NCI-H526 (cell line): Measurements from ENCODE around the gene ADAMTSL4.
"Not testable (repeated sequence)": the region's sequence is repeated elsewhere in the genome, so short reads cannot be mapped to it uniquely, and the experiment has no call there.

Experiments
- DNase-seq, 2 experiments: peaks; one replicate each; lab custom pipeline; 2025; lab: John Stamatoyannopoulos, UW

ADAMTSL4 gene

DNA sequence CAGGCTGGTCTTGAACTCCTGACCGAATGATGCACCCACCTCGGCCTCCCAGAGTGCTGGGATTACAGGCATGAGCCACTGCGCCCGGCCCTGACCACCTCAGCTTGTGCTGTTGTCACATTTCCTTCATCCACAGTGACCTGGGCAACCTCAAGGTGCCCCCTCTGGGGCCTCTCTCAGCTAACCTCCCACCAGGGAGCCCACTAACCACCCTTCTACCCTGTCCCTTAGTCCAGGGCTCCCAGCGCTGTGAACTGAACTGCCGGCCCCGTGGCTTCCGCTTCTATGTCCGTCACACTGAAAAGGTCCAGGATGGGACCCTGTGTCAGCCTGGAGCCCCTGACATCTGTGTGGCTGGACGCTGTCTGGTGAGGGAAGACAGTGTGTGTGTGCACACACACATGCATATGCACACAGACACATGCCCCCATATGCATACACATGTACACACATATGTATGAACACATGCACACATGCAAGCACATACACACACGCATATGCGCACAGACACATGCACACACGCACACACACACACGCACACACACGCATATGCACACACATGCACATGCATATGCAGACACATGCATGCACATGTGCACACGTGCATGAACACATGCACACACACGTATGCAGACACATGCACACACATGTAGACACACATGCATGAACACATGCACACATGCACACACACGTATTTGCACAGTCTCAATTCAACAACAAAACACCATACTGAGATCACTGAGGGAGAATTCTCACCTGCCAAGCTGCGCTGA lies 6.2 kb downstream of the ADAMTSL4 start:
- no peak for DNase-seq

GRCh38 chr1:150555971-150556865 lies 7.0 kb downstream of the ADAMTSL4 start:
- DNase-seq = no peak

- DNase-seq = no peak
Observed at GRCh38 chr1:150557065-150557600, 7.9 kb downstream of the ADAMTSL4 start.

GRCh38 chr1:150557813-150558212 lies 8.6 kb downstream of the ADAMTSL4 start:
- no peak for DNase-seq

DNA sequence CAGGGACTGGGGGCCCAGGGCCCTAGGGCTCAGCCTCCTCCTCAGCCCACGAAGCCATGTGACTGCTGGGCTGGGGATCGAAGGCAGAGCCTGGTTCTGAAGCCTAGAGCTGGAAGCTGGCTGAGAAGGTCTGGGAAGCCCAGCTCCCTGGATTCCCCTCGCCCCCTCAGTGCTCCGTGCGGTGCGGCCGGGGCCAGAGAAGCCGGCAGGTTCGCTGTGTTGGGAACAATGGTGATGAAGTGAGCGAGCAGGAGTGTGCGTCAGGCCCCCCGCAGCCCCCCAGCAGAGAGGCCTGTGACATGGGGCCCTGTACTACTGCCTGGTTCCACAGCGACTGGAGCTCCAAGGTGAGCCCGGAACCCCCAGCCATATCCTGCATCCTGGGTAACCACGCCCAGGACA lies 9.1 kb downstream of the ADAMTSL4 start:
- no peak for DNase-seq

DNA sequence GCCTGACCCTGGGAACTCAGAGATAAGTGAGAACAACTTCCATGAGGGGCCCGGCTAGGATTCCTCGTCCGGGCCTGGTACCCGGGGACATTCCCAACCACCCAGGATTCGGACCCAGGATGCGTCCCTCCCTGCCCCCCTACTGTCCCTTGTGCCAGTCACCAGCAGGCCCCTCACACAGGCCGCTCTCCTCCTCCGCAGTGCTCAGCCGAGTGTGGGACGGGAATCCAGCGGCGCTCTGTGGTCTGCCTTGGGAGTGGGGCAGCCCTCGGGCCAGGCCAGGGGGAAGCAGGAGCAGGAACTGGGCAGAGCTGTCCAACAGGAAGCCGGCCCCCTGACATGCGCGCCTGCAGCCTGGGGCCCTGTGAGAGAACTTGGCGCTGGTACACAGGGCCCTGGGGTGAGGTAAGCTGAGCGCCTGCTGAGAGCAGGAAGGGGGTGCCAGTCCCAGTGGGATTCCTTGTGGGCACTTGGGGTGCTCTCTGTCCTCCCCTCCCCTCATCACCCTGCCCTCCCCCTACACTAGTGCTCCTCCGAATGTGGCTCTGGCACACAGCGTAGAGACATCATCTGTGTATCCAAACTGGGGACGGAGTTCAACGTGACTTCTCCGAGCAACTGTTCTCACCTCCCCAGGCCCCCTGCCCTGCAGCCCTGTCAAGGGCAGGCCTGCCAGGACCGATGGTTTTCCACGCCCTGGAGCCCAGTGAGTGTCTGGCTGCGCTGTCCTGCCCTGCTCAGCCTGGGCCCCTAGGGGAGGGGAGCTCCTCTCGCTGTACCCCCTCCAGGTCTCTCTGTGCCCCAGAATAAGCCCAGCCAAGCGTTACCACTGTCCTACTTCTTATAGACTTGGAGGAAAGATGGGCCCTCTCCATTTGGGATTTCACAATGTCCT lies 9.8 kb downstream of the ADAMTSL4 start:
- DNase-seq = no peak

DNA sequence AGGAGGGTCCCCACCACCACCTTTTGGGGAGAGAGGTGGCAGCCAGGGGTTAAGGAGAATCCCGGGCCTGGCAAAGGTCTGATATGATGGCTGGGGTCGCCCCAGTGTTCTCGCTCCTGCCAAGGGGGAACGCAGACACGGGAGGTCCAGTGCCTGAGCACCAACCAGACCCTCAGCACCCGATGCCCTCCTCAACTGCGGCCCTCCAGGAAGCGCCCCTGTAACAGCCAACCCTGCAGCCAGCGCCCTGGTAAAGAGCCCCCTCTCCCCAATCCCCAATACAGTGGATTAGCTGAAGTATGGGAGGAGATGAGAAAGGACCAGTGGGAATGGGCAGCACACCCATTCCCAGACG lies 10.4 kb downstream of the ADAMTSL4 start:
- DNase-seq = no peak

GRCh38 chr1:150560011-150560438 lies 10.8 kb downstream of the ADAMTSL4 start:
- DNase-seq = peak; percentile 78 to 96

DNA sequence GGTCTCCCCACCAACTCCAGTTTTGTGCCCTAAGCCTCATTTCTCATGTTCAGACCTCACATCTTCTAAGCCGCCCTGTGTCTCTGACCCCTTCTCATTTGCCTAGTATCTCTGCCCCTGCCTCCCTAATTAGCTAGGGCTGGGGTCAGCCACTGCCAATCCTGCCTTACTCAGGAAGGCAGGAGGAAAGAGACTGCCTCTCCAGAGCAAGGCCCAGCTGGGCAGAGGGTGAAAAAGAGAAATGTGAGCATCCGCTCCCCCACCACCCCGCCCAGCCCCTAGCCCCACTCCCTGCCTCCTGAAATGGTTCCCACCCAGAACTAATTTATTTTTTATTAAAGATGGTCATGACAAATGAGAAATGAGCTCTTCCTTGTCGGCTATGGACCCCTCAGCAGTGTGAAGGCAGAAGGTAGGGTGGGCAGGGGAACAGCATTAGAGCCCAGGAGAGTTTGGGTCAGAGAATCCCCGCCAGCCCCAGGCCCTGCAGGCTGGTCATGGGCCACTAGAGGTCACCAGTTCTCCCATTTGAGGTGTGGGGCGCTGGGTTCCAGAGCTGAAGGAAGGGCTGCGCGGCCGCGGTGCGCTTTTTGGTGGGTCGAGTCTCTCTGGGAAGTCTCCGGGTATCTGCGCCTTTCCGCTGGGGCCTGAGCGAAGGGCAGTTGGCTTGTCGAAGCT lies 11.5 kb downstream of the ADAMTSL4 start:
- peak; percentile 97 to 99 for DNase-seq

- DNase-seq = peak; percentile 97 to 99
Observed at GRCh38 chr1:150561254-150561973, 12.2 kb downstream of the ADAMTSL4 start.

DNA sequence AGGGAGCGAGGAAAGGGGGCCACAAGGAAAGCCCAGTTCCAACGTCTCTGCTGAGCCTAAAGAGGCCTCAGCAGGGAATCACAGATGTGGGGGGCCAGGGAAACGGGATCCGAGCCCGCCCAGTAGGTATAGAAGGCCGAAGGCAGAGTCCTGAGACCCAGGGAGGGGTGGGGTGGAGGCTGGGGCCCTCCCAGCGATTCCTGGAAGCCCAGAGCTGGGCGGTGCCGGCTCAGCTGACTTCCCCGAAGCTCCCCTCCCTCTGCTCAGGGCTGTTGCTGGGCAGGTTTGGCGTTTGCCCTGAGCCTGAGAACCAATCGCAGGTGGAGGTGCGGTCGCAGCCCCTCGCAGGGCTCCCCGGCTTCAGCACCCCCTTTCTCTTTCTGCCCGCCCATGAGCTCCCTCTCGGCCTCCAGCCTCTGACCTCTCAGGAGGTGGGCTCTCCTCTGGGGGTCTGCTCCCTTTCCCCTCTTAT lies 12.8 kb downstream of the ADAMTSL4 start:
- peak; percentile 92 to 97 for DNase-seq

GRCh38 chr1:150562446-150563339 lies 13.5 kb downstream of the ADAMTSL4 start:
- peak in 1 of 2 experiments; percentile 77 for DNase-seq

DNA sequence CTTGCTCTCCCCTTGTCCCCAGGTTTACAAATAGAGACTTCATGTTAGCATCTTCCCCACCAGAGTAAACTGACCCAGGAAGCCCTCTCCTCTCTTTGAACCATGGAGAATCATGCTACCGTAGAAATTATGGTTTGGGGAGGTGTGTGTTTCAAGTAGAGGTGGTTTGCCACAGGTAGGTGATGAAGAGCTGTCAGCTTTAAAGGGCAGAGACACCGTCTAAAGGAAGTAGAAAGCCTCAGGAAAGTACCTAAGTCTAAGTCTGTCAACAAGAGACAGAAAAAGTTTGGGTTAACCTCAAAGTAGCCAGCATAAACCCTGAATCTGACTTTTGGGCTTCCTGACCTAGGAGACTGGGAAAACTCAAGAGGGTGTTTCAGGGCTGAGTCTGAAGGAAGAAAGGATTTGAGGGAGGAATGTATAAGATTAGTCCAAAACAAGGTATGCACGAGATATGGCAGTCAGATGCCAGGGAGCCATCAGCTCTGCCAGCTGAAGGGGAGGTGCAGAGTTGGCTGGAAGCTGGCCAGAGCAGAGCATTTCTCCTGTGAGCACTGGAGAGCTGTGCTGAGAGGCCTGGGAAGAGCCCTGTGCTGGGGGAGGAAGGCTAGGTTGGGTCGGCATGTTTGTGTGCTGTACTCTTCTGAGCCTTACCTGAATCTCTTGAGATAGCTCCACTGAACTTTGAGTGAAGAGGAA lies 14.3 kb downstream of the ADAMTSL4 start:
- DNase-seq = no peak

DNA sequence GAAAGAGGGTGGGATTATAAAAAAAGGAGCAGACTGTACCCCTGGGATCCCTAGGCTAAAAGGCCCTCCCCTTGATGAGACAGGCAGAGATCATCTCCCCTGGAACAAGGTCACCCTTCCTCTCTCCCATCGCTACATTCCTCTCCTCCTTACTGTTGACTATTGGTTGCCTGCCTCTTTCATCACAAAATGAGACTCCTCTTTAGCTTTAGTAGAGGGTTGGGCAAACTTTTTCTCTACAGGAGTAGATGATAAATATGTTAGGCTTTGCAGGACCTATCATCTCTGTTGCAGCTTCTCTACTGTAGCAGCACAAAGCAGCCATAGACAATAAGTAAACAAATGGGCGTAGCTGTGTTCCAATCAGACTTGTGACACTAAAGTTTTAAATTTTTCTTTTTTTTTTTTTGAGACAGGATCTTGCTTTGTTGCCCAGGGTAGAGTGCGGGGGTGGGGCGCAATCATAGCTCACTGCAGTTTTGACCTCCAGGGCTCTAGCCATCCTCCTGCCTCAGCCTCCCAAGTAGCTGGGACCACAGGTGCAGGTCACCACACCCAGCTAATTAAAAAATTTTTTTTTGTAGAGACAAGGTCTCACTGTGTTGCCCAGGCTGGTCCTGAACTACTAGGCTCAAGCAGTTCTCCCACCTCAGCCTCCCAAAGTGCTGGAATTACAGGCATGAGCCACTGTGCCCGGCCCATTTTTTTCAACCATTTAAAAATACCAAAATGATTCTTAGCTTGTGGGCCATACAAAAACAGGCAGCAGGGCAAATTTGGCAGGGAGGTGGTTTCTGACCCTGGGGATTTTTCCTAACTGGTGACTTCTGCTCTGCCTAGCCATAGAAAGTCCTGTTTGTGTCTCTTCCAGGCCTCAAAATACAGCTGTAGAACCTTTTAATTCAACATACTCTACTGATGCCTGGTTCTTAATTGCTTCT lies 15.1 kb downstream of the ADAMTSL4 start:
- DNase-seq = no peak

DNA sequence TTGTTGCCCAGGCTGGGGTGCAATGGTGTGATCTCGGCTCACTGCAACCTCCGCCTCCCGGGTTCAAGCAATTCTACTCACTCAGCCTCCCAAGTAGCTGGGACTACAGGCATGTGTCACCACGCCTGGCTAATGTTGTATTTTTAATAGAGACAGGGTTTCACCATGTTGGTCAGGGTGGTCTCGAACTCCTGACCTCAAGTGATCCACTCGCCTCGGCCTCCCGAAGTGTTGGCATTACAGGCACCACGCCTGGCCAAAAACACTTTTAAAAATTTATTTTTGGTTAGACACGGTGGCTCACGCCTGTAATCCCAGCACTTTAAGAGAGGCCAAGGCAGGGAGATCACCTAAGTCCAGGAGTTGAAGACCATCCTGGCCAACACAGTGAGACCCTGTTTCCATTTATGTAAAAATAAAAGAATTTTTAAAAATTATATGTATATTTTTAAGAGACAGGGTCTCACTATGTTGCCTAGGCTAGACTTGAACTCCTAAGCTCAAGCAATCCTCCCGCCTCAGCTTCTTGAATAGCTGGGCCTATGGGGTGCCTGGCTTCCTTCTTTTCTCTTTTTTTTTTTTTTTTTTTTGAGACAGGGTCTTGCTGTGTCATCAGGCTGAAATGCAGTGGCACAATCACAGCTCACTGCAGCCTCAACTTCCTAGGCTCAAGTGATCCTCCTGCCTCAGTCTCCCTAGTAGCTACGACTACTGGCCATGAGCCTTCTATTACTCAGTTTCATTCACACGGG lies 16.2 kb downstream of the ADAMTSL4 start:
- not testable (repeated sequence) for DNase-seq

DNA sequence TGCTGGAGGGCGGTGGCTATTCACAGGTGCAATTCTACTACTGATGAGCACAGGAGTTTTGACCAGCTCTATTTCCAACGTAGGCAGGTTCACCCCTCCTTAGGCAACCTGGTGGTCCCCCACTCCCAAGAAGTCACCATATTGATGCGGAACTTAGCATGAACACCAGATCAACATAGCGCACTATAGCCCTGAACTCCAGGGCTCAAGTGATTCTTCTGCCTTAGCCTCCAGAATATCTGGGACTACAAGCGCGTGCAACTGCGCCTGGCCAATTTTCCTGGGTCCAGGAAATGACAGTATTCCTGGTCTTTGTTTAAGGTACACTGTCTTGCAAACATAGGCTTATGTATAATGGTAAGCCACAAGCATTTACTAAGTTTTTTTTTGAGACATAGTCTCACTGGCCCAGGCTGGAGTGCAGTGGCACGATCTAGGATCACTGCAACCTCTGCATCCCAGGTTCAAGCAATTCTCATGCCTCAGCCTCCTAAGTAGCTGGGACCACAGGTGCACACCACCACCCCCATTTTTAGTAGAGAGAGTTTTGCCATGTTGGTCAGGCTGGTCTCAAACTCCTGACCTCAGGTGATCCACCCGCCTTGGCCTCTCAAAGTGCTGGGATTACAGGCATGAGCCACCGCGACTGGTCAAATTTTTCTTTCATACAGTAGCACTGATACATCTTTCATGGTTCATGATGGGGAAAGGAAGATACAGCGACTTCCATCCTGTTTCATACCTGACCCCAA lies 17.6 kb downstream of the ADAMTSL4 start:
- no peak for DNase-seq
